Colon (tissue), 2 donors: ENCODE measurements around the gene TMEM231.
"Not testable (repeated sequence)": the region's sequence is repeated elsewhere in the genome, so short reads cannot be mapped to it uniquely, and the experiment has no call there.

Source experiments
- FAIRE-seq: peaks from 2 replicates; lab custom pipeline; 2012; peaks lifted over from hg19 to GRCh38; lab: Jason Lieb, UNC
- donor health status: control.
- donor health status: control.

Gene TMEM231

DNA sequence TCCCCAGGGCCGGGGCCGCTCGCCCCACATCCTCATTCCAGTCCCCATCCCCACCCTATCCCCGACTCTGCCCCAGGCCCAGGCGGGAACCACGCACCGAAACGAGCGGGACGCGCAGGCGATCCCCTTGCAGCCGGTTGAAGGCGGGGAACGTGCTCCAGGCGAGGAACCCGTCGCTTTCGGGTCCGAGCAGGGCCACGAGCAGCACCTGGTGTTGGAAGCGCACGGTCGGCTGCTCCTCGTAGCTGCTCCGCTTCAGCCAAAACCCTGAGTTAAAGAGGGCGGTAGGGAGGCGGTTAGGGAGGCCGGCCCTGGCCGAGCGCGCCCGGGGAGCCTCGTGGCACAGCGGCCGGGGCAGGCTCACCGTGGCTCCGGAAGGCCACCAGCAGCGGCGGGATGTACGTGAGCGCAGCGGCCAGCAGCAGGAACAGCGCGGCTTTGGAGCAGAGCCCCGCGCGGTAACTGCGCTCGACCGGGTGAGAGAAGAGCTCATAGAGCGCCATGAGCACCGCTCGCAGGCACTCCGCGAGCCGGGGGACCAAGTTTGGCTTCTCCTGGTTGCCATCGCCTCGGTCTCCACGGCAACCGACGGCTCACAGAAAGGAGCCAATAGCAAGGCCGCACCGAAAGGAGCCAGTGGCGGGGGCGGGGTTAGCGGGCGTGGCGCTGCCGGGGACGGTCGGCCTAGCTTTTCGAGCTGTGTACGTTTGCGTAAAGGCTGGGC lies at the start of gene TMEM231:
TSS of gene TMEM231 (minus strand) at position 546 of the 724 bp plus-strand sequence. CDS start at position 503, 43 bp downstream.
- FAIRE-seq, result no peak

GRCh38 chr16:75603241-75603640 lies 47.2 kb upstream of the TMEM231 start:
- FAIRE-seq, result no peak

DNA sequence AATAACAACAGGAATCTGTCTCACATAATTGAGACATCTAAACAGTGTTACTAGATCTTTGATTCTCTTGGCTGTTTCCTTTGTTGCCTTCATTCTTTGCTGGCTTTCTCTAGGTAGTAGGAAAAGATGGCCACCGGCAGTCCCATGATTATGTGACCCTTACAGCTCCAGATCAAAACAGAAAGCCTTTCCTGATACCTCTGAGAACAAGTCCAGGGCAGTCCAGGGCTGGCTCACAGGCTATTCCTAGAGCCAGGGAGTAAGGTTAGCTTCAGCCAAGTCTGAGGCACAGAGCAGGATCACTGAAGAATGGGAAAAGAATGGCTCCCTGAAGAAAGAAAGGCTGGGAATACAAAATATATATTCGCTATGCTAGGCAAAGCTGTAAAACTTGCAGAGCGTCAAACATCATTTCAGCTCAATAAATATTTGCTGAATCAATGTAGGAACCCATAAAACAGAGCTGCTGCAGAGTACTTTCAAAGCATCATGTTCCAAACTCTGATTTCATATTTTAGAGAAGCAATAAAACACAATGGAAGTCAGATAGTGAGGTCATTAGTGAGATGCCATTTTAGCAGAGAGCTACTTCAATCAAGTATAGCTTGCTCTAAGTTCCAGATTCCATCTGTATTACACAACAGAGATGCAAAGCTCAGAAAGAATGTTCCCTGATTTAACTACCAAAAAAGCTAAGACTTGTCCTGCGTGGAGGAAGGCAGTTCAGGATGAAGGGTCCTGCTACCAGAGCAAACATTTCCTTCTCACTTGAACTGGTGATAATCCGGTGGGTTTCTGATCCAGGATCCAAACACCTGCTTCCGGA lies 43.6 kb upstream of the TMEM231 start:
- FAIRE-seq, result no peak

DNA sequence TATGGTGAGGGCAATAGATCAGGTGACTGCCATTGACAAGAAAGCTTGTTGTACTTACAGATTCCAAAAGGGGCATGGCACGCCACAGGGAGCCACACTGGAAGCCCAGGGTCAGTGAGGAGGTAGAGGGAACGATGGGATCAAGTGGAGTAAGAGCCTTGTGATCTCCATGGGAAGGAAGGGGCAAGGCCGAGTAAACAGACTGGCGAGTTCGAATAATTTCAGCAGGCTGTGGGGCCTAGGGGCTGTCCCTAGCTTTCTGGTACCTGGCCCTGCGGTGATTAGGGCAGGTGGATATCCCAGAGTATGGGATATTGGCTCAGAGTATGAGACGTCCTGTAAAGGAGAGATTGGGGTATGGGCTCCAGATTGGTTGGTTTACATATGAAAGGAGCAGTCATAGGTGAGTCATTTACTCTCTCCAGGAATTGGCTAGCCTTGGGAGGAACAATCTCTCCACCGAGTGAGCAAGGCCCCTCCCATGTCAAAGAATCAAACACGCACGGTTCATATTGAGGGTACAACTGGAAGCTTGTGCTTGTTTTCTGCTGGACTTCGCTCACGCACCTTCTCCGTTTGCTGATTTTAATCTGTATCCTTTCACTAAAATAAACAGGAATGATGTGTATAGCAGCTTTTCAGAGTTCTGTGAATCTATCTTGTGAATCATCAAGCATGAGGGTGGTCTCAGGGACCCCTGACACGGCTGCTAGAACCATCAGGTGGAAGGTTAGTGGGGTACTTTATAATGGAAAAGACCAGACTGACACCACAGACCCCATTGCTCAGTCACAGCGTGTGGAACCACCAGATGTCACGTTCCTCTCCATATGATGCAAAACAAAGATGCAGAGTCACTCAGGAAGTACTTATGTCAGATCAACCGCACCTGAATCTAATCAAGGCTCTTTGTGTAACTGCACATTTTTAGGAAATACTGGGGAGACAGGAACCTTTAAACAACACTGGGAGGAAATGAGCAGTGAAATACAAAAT lies 38.1 kb upstream of the TMEM231 start:
- FAIRE-seq, result no peak

GRCh38 chr16:75593308-75593707 lies 37.3 kb upstream of the TMEM231 start:
- FAIRE-seq, result no peak

DNA sequence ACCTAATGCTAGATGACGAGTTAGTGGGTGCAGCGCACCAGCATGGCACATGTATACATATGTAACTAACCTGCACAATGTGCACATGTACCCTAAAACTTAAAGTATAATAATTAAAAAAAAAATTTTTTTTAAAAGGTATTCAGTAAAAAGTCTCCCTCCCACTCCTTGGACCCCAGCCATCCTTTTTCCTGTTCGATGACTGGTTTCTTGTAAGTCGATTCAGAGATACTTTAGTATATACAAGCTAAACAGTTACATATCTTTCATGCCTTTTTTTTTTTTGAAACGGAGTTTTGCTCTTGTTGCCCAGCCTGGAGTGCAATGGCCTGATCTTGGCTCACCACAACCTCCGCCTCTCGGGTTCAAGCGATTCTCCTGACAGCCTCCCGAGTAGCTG lies 35.9 kb upstream of the TMEM231 start:
- FAIRE-seq, result not testable (repeated sequence)

GRCh38 chr16:75590920-75591843 lies 35.1 kb upstream of the TMEM231 start:
- no peak for FAIRE-seq

- no peak for FAIRE-seq
Measured at GRCh38 chr16:75589306-75589705, 33.3 kb upstream of the TMEM231 start.

DNA sequence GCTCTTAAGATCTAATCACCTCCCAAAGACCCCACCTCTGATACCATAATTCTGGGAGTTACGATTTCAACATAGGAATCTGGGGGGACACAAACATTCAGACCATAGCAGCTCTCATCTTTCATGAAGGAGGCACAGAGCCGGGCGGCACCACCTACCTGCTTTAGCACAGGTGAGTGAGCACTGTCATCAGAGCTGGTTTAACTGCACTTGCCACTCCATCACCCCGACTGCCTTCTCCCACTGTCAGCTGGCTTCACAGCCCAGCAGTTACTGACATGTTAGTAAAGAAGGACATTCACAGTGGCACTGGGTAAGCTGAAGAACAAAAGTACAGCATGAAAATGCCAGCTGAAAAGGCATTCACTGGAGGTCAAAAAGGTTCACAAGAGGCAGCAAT lies 32.7 kb upstream of the TMEM231 start:
- FAIRE-seq, result no peak

- no peak for FAIRE-seq
Measured at GRCh38 chr16:75584108-75584507, 28.1 kb upstream of the TMEM231 start.

DNA sequence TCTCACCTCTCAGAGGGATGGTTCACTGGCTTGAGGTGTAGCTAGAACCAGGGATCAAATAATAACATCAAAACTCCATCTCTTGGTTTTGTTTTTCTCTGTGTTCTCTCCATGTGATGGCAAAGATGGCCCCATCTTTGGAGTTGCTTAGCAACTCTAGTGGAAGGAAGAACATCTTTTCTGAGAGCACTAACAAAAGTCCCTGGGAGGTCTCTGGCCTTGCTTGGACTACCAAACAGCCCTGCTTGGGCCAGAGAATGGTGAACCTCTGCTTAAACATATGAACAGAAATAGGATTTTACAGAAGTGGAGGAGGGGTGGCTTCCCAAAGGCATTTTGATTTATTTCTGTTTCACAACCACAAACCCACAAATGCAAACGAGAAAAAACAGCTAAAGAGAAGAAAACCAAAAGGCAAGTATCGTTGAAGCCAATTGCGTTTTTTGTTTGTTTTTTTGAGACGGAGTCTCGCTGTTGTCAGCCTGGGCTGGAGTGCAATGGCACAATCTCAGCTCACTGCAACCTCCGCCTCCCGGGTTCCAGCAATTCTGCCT lies 23.3 kb upstream of the TMEM231 start:
- FAIRE-seq, result no peak

- FAIRE-seq, result no peak
Measured at GRCh38 chr16:75578725-75579124, 22.7 kb upstream of the TMEM231 start.

- no peak for FAIRE-seq
Measured at GRCh38 chr16:75578212-75578611, 22.2 kb upstream of the TMEM231 start.

GRCh38 chr16:75576384-75576811 lies 20.3 kb upstream of the TMEM231 start:
- FAIRE-seq, result no peak

- FAIRE-seq, result no peak
Measured at GRCh38 chr16:75575958-75576357, 19.9 kb upstream of the TMEM231 start.

GRCh38 chr16:75573955-75574354 lies 17.9 kb upstream of the TMEM231 start:
- no peak for FAIRE-seq

DNA sequence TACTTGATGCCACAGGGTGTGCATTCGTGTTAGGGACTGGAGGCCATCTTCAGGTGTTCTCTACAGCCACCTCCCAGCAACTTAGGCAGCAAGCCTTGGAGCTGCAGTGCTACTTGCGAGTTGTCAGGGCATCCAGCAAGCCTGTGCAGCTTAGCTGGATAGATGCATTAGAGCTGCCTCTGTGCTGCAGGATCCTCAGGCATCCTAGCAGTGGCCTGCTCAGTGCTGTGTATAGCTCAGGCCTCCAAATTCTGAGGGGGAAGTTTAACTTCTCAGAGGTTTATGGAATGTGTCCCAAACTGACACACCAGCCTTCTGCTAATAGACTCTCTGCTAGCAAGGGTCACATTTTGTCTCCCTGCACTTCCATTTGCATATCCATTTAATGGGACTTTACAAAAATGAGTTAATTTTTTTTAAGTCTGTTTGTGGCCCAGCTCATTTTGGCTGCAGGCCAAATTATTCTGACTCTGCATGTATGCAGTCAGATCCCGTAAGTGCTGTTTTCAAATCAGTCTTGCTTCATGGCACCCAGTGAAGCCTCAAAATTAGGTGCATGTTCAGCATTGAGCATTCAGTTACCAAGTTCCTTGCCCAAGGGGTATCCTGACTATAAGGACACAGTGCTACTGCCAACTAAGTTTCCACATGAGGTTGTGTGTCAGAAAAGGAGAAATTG lies 17.0 kb upstream of the TMEM231 start:
- no peak for FAIRE-seq

DNA sequence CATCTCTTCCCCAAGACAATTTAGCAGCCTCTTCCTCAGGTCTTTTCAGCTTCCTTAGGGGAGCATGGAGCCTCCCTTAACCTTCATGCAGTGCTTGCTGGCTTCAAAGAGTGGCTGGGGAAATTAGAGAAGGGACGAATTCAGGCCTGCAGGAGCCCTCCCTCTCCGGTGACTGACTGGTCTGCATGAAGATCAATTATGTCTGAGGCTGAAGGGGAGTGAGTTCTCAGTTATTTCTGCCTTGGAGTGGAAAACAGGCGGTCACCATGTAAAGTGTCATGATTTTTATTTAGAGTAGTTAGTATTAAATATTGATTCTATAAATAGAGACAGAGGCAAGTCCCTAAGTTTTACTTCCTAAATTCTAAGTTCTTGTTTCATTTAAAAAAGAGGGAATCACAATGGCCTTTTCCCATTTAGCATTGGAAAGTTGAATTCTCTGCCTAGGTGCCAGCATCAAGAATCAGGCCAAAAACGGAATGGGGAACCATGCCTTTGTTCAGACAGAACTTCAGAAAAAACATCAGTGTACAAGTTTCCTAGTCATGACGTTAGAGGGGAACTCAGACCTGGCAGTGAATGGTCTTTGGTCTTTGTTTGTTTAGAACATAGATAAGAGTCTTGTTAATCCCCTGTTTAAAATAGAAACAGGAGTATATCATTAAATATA lies 14.5 kb upstream of the TMEM231 start:
- FAIRE-seq, result no peak

GRCh38 chr16:75567911-75568310 lies 11.9 kb upstream of the TMEM231 start:
- no peak for FAIRE-seq
